Measurements from ENCODE around the gene LRRC36.

The LRRC36 gene

DNA sequence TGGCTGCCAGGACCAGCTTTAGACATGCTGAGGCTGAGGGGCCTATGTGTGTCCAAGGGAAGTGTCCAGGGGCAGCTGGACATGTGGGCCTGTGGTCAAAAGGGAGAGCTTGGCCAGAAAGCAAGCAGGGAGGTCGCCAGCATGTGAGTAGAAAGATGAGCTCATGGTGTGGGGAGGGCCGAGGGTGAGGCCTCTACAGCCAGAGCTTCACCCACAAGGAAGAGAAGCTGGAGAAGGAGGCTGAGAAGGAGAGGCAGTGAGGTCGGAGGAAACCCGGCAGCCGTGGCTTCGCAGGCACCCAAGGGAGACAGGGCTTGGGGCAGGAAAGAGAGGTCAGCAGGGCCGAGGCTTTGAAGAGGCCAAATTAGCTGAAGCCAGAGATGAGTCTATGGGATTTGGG lies 100.3 kb downstream of the LRRC36 start:
- DNase-seq = no peak

DNA sequence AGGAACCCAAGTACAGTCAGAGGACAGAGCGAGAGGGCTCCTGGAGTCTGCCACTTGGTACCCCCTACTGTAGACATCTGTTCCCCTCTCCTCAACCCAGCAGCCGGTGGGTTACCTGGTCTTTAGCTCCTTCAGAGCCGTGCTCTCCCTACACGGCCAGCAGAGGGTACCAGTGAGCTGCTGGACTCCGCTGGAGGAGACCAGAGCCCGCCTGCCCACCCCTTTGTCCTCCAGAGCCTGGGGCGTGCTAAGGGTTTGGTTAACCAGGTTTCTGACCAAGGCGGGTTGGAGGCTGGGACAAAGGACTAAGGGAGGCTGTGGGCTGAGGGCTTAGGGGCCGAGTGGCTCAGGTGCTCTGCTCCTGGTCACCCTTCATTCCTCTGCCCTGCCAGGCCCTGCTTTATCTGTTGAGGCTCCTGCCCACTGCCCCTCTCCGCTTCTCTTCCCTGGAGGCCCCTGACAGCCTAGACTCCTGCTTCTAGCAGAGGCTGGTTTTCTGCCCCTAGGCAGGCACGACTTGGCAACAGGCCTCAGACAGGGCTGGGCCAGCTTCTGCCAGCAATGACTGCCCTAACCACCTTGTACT lies 101.6 kb downstream of the LRRC36 start:
- peak; percentile 3 for DNase-seq

DNA sequence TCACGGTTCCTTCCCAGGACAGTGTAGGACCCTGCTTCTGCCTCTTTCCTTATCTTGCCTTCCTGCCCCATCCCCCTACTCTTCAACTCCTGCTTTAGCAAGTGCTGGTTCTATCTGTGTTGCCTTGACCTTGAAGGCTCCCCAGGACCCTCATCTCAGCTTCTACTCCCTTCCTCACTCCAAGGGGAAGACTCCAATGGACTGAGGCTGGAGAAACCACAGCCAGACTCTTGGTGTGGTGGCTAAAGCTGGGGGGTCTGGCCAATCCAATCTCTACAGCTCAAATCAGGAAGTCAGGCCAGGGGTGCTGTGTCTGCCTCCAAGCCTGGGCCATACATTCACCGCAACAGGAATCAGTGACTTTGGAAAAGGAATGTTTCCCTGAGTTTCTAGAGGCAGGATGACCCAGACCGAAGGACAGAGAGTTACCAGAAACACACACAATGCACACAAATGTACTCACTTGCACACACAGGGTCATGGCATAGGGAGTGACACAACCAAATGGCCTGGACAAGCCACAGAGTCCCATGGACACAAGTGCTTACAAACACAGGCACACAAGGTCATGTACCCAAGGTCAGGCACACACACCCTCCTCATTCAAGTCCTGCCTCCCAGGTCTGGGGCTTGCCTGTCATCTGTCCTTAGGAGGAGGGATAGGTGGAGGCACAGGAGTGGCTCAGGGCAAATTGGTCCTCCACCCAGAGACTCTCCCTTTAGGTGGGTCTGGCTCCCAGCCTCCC lies 102.6 kb downstream of the LRRC36 start:
- no peak for DNase-seq

DNA sequence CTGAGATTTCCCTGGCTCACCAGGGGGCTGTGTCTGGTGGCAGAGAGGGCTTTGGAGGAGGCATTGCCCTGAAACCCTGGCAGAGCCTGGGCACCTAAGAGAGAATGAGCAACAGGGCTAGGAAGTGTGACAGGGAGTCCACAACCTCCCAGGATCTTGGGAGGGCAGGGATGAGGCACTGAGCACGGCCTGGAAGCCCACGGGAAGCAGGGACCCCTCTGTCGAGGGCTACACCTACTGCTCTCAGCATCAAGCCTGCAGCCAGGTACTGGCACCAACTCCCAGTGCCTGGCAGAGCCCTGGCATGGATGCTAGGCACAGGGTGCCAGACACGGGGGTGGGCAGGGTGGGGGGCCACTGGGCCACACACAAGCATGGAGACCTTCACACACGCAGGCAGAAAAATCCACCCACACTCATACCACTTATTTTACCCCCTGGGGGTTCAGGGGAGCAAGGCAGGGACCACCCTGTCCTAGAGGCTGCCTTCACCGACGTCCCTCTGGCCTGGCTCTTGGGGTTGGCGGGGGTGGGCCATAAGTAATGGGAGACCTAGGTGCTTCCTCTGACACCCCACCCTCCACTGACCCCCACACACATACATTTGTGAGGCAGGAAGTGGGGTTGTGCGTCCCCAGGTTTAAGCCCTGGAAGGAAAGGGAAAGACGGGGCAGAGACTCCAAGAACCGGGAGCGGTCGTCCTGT lies 103.3 kb downstream of the LRRC36 start:
- no peak for DNase-seq

DNA sequence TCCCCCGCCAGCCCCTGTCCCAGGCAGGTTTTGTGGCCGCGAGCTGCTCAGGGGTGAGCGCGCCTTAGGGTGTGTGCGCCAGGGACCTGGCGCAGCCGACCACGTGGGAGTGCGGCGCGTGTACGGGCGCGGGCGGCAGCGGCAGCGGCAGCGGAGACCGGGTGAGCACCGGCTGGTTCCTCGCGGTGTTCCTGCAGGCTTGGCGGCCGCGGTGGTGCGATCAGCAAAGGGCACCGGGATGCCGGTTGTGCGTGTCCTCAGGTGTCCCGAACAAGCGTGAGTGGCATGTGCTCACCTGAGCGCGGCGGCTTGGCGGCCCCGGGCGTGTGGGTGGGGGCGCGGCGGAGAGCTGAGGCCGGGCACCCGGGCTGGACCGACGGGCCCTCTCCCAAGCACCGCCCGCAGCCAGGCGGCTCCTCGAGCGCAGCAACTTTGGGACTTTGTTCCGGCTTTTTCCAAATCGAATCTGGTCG lies 103.9 kb downstream of the LRRC36 start:
- no peak for DNase-seq

DNA sequence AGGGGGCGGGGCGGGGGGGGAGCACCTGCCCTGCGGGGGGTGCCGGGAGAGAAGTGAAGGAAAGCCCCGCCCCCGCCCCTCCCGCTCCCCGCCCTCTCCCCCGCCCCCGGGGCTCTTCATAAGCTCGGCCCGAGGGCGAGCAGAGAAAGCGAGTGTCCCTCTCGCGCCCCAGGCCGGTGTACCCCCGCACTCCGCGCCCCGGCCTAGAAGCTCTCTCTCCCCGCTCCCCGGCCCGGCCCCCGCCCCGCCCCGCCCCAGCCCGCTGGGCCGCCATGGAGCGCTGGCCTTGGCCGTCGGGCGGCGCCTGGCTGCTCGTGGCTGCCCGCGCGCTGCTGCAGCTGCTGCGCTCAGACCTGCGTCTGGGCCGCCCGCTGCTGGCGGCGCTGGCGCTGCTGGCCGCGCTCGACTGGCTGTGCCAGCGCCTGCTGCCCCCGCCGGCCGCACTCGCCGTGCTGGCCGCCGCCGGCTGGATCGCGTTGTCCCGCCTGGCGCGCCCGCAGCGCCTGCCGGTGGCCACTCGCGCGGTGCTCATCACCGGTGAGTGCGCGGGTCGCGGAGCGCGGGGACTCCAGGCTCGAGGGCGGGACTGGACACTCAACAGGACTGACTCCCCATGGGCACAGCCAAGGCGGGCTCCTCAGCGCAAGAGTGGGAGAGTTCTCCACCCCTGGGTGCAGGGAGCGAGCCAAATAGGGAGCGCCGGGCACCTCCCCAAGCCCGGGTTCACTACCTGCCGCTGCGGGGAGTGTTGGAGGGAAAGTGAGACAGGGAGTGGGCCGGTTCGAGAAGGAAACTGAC lies 104.6 kb downstream of the LRRC36 start, which contains the start of gene HSD11B2:
Gene HSD11B2, plus strand, starts transcription at position 145 of the 798 bp plus-strand sequence. Its CDS starts 128 bp downstream, at position 273.
- no peak for DNase-seq

DNA sequence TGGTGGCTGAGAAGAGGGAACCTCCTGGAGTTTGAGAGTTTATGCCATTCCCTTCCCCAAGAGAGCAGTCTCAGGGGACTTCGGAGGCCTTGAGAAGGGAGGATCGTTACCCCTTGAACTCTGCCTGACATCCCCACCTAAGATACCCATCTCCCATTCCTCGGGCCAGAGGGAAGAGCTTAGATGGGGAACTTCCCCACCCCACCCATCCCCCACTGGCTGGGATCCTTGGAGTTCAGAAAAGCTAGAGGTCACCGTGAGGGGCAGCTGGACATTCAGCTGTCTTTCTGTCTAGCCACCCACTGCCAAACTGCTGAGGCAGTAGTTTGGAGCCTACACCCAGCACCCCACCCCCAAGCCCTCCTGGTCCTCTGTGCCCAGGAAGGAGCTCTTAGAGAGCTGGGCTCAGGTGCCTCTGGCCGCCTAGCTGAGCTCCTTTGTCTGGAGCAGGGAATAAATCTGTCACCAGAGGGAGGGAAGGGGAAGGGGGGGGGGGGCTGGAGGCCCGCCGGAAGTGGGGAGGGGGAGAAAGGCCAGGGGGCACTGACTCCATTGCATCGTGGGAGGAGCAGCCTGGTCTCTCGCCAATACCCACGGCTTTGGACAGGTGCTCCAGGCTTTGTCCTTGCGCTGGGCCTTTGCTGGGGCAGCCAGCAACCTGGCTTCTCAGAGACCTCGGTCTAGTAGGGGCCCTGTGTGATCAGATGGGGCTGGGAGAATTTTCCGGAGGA lies 105.3 kb downstream of the LRRC36 start:
- no peak for DNase-seq

DNA sequence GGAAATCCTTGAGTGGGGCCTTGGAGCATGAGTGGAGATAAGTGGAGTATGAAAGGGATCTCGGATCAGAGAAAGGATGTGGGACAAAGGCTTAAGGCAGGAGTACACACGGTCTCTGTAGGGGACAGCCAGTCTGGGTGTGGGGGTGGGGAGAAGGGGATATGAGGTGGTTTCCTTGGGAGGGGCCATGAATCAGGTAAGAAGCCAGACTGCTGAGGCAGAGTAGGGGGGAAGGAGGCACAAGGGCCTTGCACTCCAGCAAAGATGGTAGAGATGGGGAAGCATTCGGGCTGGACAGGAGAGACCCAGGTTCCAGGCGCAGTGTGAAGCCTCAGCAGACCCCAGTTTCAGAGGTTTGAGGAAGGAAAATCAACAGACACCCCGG lies 105.9 kb downstream of the LRRC36 start:
- DNase-seq = no peak

DNA sequence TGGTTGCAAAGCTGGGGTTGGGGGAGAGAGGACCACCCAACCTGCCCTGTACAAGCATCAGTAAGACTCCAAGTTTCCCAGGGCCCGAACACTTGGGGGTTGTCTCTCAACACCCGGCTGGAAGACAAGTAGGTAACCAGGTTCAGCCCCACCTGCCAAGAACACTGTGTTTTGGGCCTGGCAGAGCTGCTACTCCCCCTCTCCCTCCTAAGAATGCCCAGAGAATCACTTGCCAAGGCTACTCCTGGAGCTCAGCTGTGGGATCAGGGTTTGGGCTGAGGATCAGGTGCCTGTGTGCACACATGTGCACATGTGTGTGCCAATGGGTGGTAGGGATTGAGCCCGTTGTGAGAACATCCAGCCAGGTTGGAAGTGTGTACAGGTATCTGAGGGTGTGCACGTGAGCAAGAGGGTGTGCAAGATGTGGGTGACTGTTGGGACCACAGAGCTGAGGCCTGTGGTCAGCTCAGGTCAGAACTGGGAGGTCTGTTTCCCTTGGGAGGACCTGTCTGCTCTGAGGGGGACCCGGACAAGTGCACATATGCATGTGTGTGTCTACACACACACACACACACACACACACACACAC lies 106.6 kb downstream of the LRRC36 start:
- DNase-seq = no peak

Data from NCI-H1048 (cell line).